Amygdala (tissue), 56 donors: ENCODE measurements around the gene KLHDC7A.
A peak's percentile ranks its signal among the peaks of the same experiment; 100 is the strongest.

Source experiments
- DNase-seq, 56 donors: peaks; one replicate each; lab custom pipeline; 2025; lab: John Stamatoyannopoulos, UW

The KLHDC7A gene

DNA sequence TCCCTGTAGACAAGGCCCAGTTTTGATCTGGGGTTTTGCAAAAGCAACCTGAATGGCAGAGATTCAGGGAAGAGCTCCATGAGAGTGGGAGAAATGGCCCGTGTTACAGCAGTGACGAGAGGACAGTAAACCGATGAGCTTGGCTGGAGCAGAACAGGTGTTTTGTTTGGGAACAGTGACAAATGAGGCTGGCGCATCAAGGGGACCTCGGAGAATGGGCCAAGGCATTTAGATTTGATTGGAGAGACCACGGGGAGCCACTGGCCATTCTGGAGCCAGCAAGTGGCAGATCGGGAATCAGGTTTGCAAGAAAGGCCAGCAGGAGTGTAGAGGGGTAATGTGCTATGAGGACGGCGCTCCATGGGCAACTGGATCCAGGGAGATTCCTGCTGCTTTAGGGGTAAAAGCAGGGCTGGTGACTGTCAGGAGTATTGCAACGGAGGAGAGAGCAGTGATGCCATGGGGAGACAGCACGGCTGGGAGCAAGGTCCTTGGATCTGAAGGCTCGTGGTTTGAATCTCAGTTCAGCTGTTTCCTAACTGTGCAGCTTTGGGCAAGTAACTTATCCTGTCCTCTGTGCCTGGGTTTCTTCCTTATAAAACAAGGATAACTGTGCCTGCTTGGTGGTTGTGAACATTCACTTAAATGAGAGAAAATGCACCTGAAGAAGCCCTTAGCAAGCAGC lies 9.9 kb upstream of the KLHDC7A start:
- DNase-seq = no peak

- no peak for DNase-seq
Observed at GRCh38 chr1:18473195-18473815, 7.4 kb upstream of the KLHDC7A start.

GRCh38 chr1:18474559-18475175 lies 6.1 kb upstream of the KLHDC7A start:
- peak in 2 of 56 donors; percentile 12 to 21 for DNase-seq

GRCh38 chr1:18475234-18475905 lies 5.4 kb upstream of the KLHDC7A start:
- DNase-seq = no peak

GRCh38 chr1:18479454-18479853 lies 1.3 kb upstream of the KLHDC7A start:
- DNase-seq = no peak

- no peak for DNase-seq
Observed at GRCh38 chr1:18481190-18481920, 625 bp downstream of the KLHDC7A start.

DNA sequence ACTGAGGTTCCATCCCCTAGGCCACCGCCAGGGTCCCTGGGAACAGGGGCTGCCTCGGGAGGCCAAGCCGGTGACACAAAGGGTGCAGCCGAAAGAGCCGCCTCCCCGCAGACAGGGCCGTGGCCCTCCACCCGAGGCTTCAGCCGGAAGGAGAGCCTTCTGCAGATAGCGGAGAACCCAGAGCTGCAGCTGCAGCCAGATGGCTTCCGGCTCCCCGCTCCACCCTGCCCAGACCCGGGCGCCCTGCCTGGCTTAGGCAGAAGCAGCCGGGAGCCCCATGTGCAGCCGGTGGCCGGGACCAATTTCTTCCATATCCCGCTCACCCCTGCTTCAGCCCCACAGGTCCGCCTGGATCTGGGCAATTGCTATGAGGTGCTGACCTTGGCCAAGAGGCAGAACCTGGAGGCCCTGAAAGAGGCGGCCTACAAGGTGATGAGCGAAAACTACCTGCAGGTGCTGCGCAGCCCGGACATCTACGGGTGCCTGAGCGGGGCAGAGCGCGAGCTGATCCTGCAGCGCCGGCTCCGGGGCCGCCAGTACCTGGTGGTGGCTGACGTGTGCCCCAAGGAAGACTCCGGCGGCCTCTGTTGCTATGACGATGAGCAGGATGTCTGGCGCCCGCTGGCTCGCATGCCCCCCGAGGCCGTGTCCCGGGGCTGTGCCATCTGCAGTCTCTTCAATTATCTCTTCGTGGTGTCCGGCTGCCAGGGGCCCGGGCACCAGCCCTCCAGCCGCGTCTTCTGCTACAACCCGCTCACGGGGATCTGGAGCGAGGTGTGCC lies 1.4 kb downstream of the KLHDC7A start:
- no peak for DNase-seq

DNA sequence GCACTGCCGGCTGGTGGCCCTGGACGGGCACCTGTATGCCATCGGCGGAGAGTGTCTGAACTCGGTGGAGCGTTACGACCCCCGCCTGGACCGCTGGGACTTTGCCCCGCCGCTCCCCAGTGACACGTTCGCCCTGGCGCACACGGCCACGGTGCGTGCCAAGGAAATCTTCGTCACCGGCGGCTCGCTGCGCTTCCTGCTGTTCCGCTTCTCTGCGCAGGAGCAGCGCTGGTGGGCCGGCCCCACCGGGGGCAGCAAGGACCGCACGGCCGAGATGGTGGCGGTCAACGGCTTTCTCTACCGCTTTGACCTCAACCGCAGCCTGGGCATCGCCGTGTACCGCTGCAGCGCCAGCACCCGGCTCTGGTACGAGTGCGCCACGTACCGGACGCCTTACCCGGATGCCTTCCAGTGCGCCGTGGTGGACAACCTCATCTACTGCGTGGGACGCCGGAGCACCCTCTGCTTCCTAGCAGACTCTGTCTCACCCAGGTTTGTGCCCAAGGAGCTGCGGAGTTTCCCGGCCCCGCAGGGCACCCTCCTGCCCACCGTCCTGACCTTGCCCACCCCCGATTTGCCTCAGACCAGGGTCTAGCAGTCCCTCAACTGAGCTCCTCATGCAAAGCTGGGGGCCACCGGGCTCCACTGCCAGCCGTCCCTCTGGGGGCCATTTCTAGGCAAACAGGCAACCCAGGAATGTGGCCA lies 2.1 kb downstream of the KLHDC7A start:
- no peak for DNase-seq

GRCh38 chr1:18484276-18484675 lies 3.5 kb downstream of the KLHDC7A start:
- DNase-seq = no peak

- DNase-seq = no peak
Observed at GRCh38 chr1:18484721-18485120, 4.0 kb downstream of the KLHDC7A start.

DNA sequence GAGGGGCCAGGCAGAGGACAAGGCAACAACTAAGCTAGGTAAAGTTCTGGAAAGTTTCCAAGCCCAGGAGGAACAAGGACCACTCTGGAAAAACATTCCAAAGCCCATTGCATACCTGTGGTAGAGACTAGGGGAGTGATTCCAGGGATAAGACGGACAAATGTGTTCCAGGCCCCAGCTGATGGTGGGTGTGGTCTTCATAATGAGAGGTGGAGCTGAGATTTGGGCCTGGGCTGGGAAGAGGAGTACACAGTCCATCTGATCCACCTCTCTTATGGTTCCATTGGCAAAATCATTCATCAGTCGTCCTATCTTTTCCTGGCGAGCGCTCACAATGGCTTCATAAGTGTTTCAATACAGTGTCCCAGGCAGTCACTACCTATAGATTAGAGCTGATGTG lies 4.5 kb downstream of the KLHDC7A start:
- no peak for DNase-seq

- DNase-seq = no peak
Observed at GRCh38 chr1:18486195-18486594, 5.5 kb downstream of the KLHDC7A start.

GRCh38 chr1:18489417-18490143 lies 8.8 kb downstream of the KLHDC7A start:
- DNase-seq = no peak

DNA sequence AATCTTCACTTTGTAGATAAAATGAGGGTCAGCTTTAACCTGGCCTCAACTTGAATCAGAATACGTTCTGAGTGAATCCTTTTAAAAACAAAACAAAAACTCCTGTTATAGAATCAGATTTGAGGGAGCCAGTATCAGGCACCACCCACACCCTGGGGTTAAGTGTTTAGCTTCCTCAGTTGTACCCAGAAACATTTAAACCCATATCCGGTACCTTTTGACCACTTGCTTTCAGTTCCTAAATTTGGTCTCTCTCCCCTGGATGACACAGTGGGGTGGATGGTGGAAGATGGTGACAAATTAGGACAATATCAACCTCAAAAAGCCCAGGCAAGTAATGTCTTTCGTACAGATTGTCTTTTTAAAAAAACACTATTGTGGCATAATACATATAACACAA lies 10.4 kb downstream of the KLHDC7A start:
- DNase-seq = no peak

GRCh38 chr1:18494304-18494703 lies 13.6 kb downstream of the KLHDC7A start:
- DNase-seq = no peak

- no peak for DNase-seq
Observed at GRCh38 chr1:18495635-18496034, 14.9 kb downstream of the KLHDC7A start.

DNA sequence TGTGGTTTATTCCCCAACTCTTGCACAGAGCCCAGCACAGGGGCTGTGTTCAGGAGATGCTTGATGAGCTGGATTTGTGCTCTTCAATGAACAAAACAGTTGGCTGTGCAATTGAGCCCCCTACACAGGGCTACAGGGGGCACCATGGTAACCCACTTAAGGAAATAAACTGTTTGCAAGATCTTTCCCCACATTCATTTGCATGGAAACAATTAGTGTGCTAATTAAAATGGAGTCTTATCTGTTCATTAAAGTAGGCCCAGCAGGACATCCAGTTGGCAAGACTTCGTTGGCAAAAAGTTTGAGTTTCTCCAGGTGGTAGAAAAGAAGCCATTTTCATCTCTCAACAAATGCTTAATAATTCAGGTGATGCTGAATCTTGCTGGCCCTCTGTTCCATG lies 15.3 kb downstream of the KLHDC7A start:
- no peak for DNase-seq

GRCh38 chr1:18496497-18497235 lies 15.9 kb downstream of the KLHDC7A start:
- no peak for DNase-seq
